Neural cell (in vitro differentiated cells): ENCODE results near the gene RBM10. TPM values are rescaled to one million over a fixed set of nuclear protein-coding genes. Genes with fewer than 3 reads are reported as not detected.
"Not testable (repeated sequence)": the region's sequence is repeated elsewhere in the genome, so short reads cannot be mapped to it uniquely, and the experiment has no call there.

Experiments used
- H2AFZ ChIP-seq: fragments of 200-600, 300-800 bp; sonication (generic), shearing (Covaris generic); 2 replicates; pipeline ENCODE4 v1.6.0; 2014; ENCODE audit warnings: low read depth, mild to moderate bottlenecking, antibody characterized with exemption, low read length, moderate library complexity
- H3F3A ChIP-seq: fragments of 200-600 bp; shearing (Covaris generic); 2 replicates; pipeline ENCODE4 v1.6.1; 2016; ENCODE audit warnings: mild to moderate bottlenecking, moderate library complexity, mixed read lengths, antibody characterized with exemption, low read length; ENCODE audit not compliant: insufficient read depth, poor library complexity, severe bottlenecking
- H3K27ac ChIP-seq: fragments of 200-600, 300-800 bp; sonication (generic), shearing (Covaris generic); 2 replicates; pipeline ENCODE4 v1.5.1; 2014; ENCODE audit warnings: mild to moderate bottlenecking, low read length, moderate library complexity
- H3K27me3 ChIP-seq: fragments of 300-800, 200-600 bp; sonication (generic), shearing (Covaris generic); 2 replicates; pipeline ENCODE4 v1.6.0; 2014; ENCODE audit warnings: mild to moderate bottlenecking, low read depth, low read length, moderate library complexity; ENCODE audit not compliant: insufficient read depth
- H3K36me3 ChIP-seq: fragments of 300-800, 200-600 bp; sonication (generic), shearing (Covaris generic); 2 replicates; pipeline ENCODE4 v1.5.1; 2014; ENCODE audit warnings: mild to moderate bottlenecking, antibody characterized with exemption, low read length, moderate library complexity; ENCODE audit not compliant: insufficient read depth
- H3K4me2 ChIP-seq: fragments of 300-800, 200-600 bp; sonication (generic), shearing (Covaris generic); 2 replicates; pipeline ENCODE4 v1.6.0; 2014; ENCODE audit warnings: mild to moderate bottlenecking, low read length
- H3K4me3 ChIP-seq: fragments of 300-800, 200-600 bp; sonication (generic), shearing (Covaris generic); 2 replicates; pipeline ENCODE4 v1.5.1; 2014; ENCODE audit warnings: mild to moderate bottlenecking, low read length, moderate library complexity
- H3K79me2 ChIP-seq: fragments of 200-600 bp; shearing (Covaris generic); replicated peaks from 2 replicates; pipeline ENCODE4 v1.6.0; 2014; ENCODE audit warnings: mild to moderate bottlenecking, low read length, moderate library complexity; ENCODE audit not compliant: insufficient read depth
- H3K9ac ChIP-seq: fragments of 300-800, 200-600 bp; sonication (generic), shearing (Covaris generic); 2 replicates; pipeline ENCODE4 v1.6.1; 2016; ENCODE audit warnings: mild to moderate bottlenecking, low read length, mixed read lengths
- H3K9me2 ChIP-seq: fragments of 200-600 bp; shearing (Covaris generic); 2 replicates; pipeline ENCODE4 v1.6.1; 2016; ENCODE audit warnings: mild to moderate bottlenecking, low read length, mixed read lengths; ENCODE audit not compliant: insufficient read depth
- H3K9me3 ChIP-seq: fragments of 200-600, 300-800 bp; sonication (generic), shearing (Covaris generic); 2 replicates; pipeline ENCODE4 v1.6.1; 2016; ENCODE audit warnings: mild to moderate bottlenecking, mixed run types, low read length, moderate library complexity, mixed read lengths
- H4K20me1 ChIP-seq: fragments of 200-600 bp; shearing (Covaris generic); 2 replicates; pipeline ENCODE4 v1.6.1; 2016; ENCODE audit warnings: mild to moderate bottlenecking, mixed run types; ENCODE audit not compliant: insufficient read depth
- EP300 ChIP-seq: fragments of 450-650 bp; conservative IDR thresholded peaks from 2 replicates; pipeline ENCODE4 v1.6.1; 2014; ENCODE audit warnings: antibody characterized with exemption, mild to moderate bottlenecking, moderate library complexity; ENCODE audit not compliant: poor library complexity, severe bottlenecking
- EZH2 ChIP-seq: fragments of 200-600, 300-800 bp; shearing (Covaris generic), sonication (generic); IDR thresholded peaks from 2 replicates; pipeline ENCODE4 v1.6.1; 2014; ENCODE audit warnings: antibody characterized with exemption, low read length, borderline replicate concordance, mild to moderate bottlenecking; ENCODE audit not compliant: insufficient read depth, poor library complexity, severe bottlenecking
- MXI1 ChIP-seq: fragments of 450-650 bp; conservative IDR thresholded peaks from 2 replicates; pipeline ENCODE4 v1.6.1; 2014; ENCODE audit warnings: antibody characterized with exemption, mild to moderate bottlenecking; ENCODE audit not compliant: poor library complexity, severe bottlenecking
- POLR2AphosphoS5 ChIP-seq: IDR thresholded peaks from 2 replicates; pipeline ENCODE4 v1.6.1; 2012
- RAD21 ChIP-seq: fragments of 450-650 bp; conservative IDR thresholded peaks from 2 replicates; pipeline ENCODE4 v1.6.1; 2014; ENCODE audit warnings: antibody characterized with exemption, mild to moderate bottlenecking, moderate library complexity
- SMC3 ChIP-seq: fragments of 450-650 bp; conservative IDR thresholded peaks from 2 replicates; pipeline ENCODE4 v1.6.1; 2014; ENCODE audit warnings: antibody characterized with exemption, mild to moderate bottlenecking, moderate library complexity; ENCODE audit not compliant: poor library complexity
- TAF1 ChIP-seq: IDR thresholded peaks from 2 replicates; pipeline ENCODE4 v1.6.1; 2012; ENCODE audit warnings: low read depth
- polyA plus RNA-seq: library from polyadenylated mRNA; depleted of rRNA; stranded (reverse); fragments of >200 nt; gene quantifications from 2 replicates; pipeline ENCODE4 v1.2.3, GENCODE V29; 2014
- TF ChIP-seq, protein P1 (sequence below): IDR thresholded peaks from 2 replicates; pipeline ENCODE4 v1.6.1; 2012; ENCODE audit warnings: borderline replicate concordance
- TF ChIP-seq, protein P2 (sequence below): fragments of 450-650 bp; IDR thresholded peaks from 2 replicates; pipeline ENCODE4 v1.5.1; 2014; ENCODE audit warnings: antibody characterized with exemption, mild to moderate bottlenecking, moderate library complexity; ENCODE audit not compliant: poor library complexity, severe bottlenecking

Gene RBM10
- polyA plus RNA-seq, 1 donor from 2014 or later, result 53.1 TPM

GRCh38 chrX:47101206-47101605, 43.8 kb upstream of the RBM10 start:
- Histone ChIP-seq H2AFZ (no peak overlapping the region), H3F3A (no peaks in the 10 kb centered on the region), H3K9me2 (no peaks in the 10 kb centered on the region), H3K27me3 (no peaks in the 10 kb centered on the region), H3K27ac (no peak overlapping the region), H3K4me2 (no peak overlapping the region), H4K20me1 (no peaks in the 10 kb centered on the region), H3K9me3 (no peaks in the 10 kb centered on the region), H3K79me2 (no peaks in the 10 kb centered on the region), H3K4me3 (no peak overlapping the region), H3K9ac (no peak overlapping the region), H3K36me3 (no peaks in the 10 kb centered on the region)
- no peak for TF ChIP-seq RAD21
- TF ChIP-seq, protein P1, sequence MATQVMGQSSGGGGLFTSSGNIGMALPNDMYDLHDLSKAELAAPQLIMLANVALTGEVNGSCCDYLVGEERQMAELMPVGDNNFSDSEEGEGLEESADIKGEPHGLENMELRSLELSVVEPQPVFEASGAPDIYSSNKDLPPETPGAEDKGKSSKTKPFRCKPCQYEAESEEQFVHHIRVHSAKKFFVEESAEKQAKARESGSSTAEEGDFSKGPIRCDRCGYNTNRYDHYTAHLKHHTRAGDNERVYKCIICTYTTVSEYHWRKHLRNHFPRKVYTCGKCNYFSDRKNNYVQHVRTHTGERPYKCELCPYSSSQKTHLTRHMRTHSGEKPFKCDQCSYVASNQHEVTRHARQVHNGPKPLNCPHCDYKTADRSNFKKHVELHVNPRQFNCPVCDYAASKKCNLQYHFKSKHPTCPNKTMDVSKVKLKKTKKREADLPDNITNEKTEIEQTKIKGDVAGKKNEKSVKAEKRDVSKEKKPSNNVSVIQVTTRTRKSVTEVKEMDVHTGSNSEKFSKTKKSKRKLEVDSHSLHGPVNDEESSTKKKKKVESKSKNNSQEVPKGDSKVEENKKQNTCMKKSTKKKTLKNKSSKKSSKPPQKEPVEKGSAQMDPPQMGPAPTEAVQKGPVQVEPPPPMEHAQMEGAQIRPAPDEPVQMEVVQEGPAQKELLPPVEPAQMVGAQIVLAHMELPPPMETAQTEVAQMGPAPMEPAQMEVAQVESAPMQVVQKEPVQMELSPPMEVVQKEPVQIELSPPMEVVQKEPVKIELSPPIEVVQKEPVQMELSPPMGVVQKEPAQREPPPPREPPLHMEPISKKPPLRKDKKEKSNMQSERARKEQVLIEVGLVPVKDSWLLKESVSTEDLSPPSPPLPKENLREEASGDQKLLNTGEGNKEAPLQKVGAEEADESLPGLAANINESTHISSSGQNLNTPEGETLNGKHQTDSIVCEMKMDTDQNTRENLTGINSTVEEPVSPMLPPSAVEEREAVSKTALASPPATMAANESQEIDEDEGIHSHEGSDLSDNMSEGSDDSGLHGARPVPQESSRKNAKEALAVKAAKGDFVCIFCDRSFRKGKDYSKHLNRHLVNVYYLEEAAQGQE, result no peak
- TF ChIP-seq EP300, result no peak
- no peak for TF ChIP-seq SMC3
- no peak for TF ChIP-seq TAF1
- no peak for TF ChIP-seq EZH2
- no peak for TF ChIP-seq POLR2AphosphoS5
- TF ChIP-seq, protein P2, sequence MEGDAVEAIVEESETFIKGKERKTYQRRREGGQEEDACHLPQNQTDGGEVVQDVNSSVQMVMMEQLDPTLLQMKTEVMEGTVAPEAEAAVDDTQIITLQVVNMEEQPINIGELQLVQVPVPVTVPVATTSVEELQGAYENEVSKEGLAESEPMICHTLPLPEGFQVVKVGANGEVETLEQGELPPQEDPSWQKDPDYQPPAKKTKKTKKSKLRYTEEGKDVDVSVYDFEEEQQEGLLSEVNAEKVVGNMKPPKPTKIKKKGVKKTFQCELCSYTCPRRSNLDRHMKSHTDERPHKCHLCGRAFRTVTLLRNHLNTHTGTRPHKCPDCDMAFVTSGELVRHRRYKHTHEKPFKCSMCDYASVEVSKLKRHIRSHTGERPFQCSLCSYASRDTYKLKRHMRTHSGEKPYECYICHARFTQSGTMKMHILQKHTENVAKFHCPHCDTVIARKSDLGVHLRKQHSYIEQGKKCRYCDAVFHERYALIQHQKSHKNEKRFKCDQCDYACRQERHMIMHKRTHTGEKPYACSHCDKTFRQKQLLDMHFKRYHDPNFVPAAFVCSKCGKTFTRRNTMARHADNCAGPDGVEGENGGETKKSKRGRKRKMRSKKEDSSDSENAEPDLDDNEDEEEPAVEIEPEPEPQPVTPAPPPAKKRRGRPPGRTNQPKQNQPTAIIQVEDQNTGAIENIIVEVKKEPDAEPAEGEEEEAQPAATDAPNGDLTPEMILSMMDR, result no peak
- TF ChIP-seq MXI1, result no peak

DNA sequence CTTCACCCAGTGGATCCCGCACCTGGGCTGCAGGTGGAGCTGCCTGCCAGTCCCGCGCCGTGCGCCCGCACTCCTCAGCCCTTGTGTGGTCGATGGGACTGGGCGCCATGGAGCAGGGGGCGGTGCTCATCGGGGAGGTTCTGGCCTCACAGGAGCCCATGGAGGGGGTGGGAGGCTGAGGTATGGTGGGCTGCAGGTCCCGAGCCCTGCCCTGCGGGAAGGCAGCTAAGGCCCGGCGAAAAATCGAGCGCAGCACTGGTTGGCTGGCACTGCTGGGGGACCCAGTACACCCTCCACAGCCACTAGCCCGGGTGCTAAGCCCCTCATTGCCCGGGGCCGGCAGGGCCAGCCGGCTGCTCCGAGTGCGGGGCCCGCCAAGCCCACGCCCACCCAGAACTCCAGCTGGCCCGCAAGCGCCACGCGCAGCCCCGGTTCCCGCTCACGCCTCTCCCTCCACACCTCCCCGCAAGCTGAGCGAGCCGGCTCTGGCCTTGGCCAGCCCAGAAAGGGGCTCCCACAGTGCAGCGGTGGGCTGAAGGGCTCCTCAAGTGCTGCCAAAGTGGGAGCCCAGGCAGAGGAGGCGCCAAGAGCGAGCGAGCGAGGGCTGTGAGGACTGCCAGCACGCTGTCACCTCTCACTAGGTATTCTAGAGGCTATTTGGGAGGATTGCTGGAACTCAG, 33.9 kb upstream of the RBM10 start:
- not testable (repeated sequence) for H3F3A ChIP-seq, H3K4me2 ChIP-seq, H3K79me2 ChIP-seq, H3K27ac ChIP-seq, H3K9me2 ChIP-seq, H3K9ac ChIP-seq, H2AFZ ChIP-seq, H4K20me1 ChIP-seq, H3K4me3 ChIP-seq, H3K9me3 ChIP-seq, H3K36me3 ChIP-seq, H3K27me3 ChIP-seq
